HepG2 (cell line): ENCODE results near the gene STK24. TPM values are rescaled to one million over a fixed set of nuclear protein-coding genes. Genes with fewer than 3 reads are reported as not detected.
A peak's percentile ranks its signal among the peaks of the same experiment; 100 is the strongest.

Source experiments
- ARID2 ChIP-seq: sonication (generic); formaldehyde crosslinking; IDR thresholded peaks from 2 replicates; pipeline ENCODE4 v1.8.1; 2022; ENCODE audit warnings: mild to moderate bottlenecking, missing genetic modification reagents, borderline replicate concordance
- CC2D1A ChIP-seq: sonication (generic); formaldehyde crosslinking; IDR thresholded peaks from 2 replicates; pipeline ENCODE4 v1.8.1; 2023; ENCODE audit warnings: mild to moderate bottlenecking, missing genetic modification reagents
- MNT ChIP-seq: fragments of 450-650 bp; IDR thresholded peaks from 2 replicates; pipeline ENCODE4 v1.6.1; 2016
- NR2F6 ChIP-seq, 2 experiments: IDR thresholded peaks; 2 replicates each; pipeline ENCODE4 v1.6.1; 2016; ENCODE audit warnings: antibody characterized with exemption in 1 of 2, mild to moderate bottlenecking in 1 of 2
- PAXIP1 ChIP-seq: sonication (generic); formaldehyde crosslinking; conservative IDR thresholded peaks from 2 replicates; pipeline ENCODE4 v1.4.0; 2020; ENCODE audit warnings: mild to moderate bottlenecking, missing genetic modification reagents, moderate library complexity
- SRSF4 ChIP-seq: fragments of 200-400 bp; formaldehyde crosslinking; IDR thresholded peaks from one replicate; pipeline ENCODE4 v1.6.1; 2018; ENCODE audit warnings: mild to moderate bottlenecking, low read depth, low read length, moderate library complexity; ENCODE audit not compliant: poor library complexity, severe bottlenecking
- TERF1 ChIP-seq: sonication (generic); formaldehyde crosslinking; IDR thresholded peaks from 2 replicates; pipeline ENCODE4 v1.8.0; 2022; ENCODE audit warnings: mild to moderate bottlenecking, missing genetic modification reagents, moderate library complexity
- ZNF34 ChIP-seq: sonication (generic); formaldehyde crosslinking; IDR thresholded peaks from 2 replicates; pipeline ENCODE4 v1.4.0; 2020; ENCODE audit warnings: mild to moderate bottlenecking, missing genetic modification reagents, borderline replicate concordance
- ZNF350 ChIP-seq: sonication (generic); formaldehyde crosslinking; IDR thresholded peaks from 2 replicates; pipeline ENCODE4 v1.4.0; 2020; ENCODE audit warnings: mild to moderate bottlenecking, low read depth, missing genetic modification reagents, borderline replicate concordance
- ZNF441 ChIP-seq: sonication (generic); formaldehyde crosslinking; IDR thresholded peaks from 2 replicates; pipeline ENCODE4 v1.7.0; 2021; ENCODE audit warnings: missing genetic modification reagents, borderline replicate concordance
- ZNF75D ChIP-seq: sonication (generic); formaldehyde crosslinking; IDR thresholded peaks from 2 replicates; pipeline ENCODE4 v1.8.1; 2023; ENCODE audit warnings: missing genetic modification reagents, mild to moderate bottlenecking, borderline replicate concordance
- ZNF777 ChIP-seq: sonication (generic); formaldehyde crosslinking; IDR thresholded peaks from 2 replicates; pipeline ENCODE4 v1.4.0; 2020; ENCODE audit warnings: missing genetic modification reagents
- ZSCAN12 ChIP-seq: sonication (generic); formaldehyde crosslinking; IDR thresholded peaks from 2 replicates; pipeline ENCODE4 v1.9.0; 2021; ENCODE audit warnings: mild to moderate bottlenecking, missing genetic modification reagents
- polyA plus RNA-seq, 8 experiments: library from polyadenylated mRNA; depleted of rRNA in 3 of 8; stranded (reverse) in 7 of 8; unstranded in 1 of 8; fragments of >200 nt; fragmentation: Illumina TruSeq in 4 of 8; extraction: Trizol in 4 of 8; gene quantifications; 2 replicates each; pipeline versions ENCODE4 v1.2.1 to v1.2.3, GENCODE V29; 2011 to 2016; ENCODE audit warnings: low read depth in 4 of 8, missing spikeins in 1 of 8, mixed read lengths in 1 of 8; ENCODE audit not compliant: insufficient read depth in 1 of 8
- total RNA-seq, 5 experiments: library from RNA; depleted of rRNA; stranded (reverse); fragments of >200 nt; fragmentation: Illumina TruSeq; extraction: Trizol; gene quantifications; 2 replicates each; pipeline ENCODE4 v1.2.3, GENCODE V29; 2016; ENCODE audit warnings: low read depth in 1 of 5
- TF ChIP-seq, protein P1 (sequence below): sonication (generic); formaldehyde crosslinking; IDR thresholded peaks from 2 replicates; pipeline ENCODE4 v1.8.0; 2023; ENCODE audit warnings: mild to moderate bottlenecking, missing genetic modification reagents
- TF ChIP-seq, protein P2 (sequence below): sonication (generic); formaldehyde crosslinking; IDR thresholded peaks from 2 replicates; pipeline ENCODE4 v1.4.0; 2020; ENCODE audit warnings: low read depth, mild to moderate bottlenecking, missing genetic modification reagents

Gene STK24
- total and polyA plus RNA-seq, 2 of the 13 experiments (the other 11 are each of a cell fraction or from before 2014, with no cell fraction given), result 51.3 to 73.0 TPM

- TF ChIP-seq, protein P1, sequence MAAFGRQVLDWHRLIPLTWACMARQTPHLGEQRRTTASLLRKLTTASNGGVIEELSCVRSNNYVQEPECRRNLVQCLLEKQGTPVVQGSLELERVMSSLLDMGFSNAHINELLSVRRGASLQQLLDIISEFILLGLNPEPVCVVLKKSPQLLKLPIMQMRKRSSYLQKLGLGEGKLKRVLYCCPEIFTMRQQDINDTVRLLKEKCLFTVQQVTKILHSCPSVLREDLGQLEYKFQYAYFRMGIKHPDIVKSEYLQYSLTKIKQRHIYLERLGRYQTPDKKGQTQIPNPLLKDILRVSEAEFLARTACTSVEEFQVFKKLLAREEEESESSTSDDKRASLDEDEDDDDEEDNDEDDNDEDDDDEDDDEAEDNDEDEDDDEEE (CRISPR knock-in tag), result peak; percentile 93
- TF ChIP-seq ZNF75D (CRISPR knock-in tag) (no peak), ZNF34 (no peak), ARID2 (CRISPR knock-in tag) (no peak), ZSCAN12 (CRISPR knock-in tag) (no peak), TERF1 (CRISPR knock-in tag) (0 out of 2 replicates have a peak, but pooled peaks have one; percentile 18), ZNF350 (no peak), ZNF441 (CRISPR knock-in tag) (0 out of 2 replicates have a peak, but pooled peaks have one; percentile 39), CC2D1A (CRISPR knock-in tag) (no peak), PAXIP1 (CRISPR knock-in tag) (no peak), SRSF4 (no peak), NR2F6 (IDR thresholded peaks at IDR 0.05) (no peak), NR2F6 (CRISPR knock-in tag; IDR thresholded peaks at IDR 0.05) (no peak), ZNF777 (CRISPR knock-in tag) (peak; percentile 30), MNT (no peak)
- TF ChIP-seq, protein P2, sequence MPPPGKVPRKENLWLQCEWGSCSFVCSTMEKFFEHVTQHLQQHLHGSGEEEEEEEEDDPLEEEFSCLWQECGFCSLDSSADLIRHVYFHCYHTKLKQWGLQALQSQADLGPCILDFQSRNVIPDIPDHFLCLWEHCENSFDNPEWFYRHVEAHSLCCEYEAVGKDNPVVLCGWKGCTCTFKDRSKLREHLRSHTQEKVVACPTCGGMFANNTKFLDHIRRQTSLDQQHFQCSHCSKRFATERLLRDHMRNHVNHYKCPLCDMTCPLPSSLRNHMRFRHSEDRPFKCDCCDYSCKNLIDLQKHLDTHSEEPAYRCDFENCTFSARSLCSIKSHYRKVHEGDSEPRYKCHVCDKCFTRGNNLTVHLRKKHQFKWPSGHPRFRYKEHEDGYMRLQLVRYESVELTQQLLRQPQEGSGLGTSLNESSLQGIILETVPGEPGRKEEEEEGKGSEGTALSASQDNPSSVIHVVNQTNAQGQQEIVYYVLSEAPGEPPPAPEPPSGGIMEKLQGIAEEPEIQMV (CRISPR knock-in tag), result no peak
These were observed 534 bp downstream of the STK24 start (continued) for GRCh38 chr13:98576200-98576945.
